Right kidney (tissue), 1 donor: Measurements from ENCODE around the gene PDE1C.

Experiments
- DNase-seq: peaks from one replicate; pipeline ENCODE4 v3.0.0-alpha.2; 2016

Gene PDE1C

DNA sequence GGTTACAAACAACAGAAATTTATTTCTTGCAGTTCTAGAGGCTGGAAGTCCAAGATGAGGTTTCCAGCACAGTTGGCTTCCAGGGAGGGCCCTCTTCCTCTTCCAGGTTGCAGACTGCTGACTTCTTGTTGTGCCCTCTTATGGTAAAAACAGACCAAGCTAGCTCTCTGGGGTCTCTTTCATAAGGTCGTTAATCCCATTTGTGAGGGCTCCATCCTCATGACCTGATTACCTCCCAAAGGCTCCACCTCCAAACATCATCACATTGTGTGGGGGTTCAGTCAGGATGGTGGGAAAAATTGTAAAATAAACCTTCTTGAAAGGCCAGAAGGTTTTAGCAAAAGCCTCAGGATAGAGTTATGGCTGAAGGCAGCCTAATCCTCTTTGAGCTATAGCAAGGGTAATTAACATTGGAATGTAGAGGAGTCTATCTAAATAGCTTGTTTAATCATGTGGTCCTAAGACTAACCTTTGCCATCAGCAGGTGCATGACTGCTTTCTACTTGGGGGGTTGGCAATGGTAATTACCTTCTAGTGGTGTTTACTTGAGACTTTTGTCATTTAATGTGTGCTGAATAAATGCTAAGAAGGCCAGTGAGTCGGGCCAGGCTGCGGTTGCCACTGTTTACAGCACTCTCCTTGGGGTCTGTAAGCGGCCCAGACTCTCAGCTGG, 302.4 kb downstream of the PDE1C start:
- DNase-seq, result no peak

- DNase-seq, result no peak
Observed at GRCh38 chr7:31764462-31764861, 305.7 kb downstream of the PDE1C start.

- DNase-seq, result no peak
Observed at GRCh38 chr7:31763548-31763947, 306.7 kb downstream of the PDE1C start.

DNA sequence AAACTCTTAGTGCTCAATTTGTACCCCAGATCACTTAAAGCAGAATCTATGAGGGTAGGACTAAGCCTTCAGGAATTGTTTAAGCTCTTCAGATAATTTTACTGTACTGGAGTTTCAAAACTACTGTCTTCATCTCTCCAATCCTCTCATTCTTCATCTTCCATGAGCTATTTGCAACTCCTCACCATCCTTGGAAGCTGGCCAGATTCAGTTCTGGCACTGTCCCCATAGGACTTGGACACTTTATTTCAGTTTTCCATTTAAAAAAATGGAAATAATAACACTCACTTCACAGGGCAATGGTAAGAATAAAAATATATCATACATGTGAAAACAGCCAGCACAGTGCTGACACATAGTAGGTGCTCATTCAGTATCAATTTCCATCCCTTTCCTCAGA, 308.6 kb downstream of the PDE1C start:
- DNase-seq, result no peak

DNA sequence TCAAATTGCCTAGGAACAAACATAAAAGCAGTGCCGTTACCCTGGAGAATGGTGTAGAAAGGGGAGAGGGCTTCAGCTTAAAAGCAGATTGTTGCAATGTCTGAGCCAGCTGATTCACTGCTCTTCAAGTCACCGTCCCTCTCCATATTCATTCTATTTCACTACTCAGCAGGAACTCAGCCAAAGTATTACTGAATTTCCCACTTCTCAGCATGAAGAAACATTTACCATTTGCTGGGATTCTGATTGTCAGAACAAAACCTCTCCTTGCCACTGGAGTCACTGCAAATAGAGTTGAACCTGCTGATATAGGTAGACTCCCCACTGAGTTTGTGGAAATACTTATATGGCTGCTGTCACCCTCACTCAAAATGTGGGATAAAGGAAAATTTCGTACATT, 311.5 kb downstream of the PDE1C start:
- no peak for DNase-seq

DNA sequence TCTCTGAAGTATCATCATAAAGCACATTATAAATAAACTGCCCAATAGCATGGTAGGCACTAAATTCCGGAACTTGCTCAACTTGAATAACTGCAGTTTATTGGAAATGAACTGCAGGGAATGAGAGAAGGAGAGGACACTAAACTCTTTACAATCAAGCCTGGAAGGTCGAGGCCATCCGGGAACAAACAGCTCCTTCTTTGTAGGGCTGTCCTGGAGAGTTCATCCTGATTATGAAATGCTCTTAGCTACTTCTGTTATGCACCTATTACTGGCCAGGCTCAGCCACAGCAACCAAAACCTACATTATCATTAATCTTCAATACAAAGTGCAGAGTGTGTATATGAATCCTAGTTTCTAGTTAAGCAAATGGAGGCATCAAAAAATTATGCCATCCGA, 318.5 kb downstream of the PDE1C start:
- DNase-seq, result no peak

GRCh38 chr7:31748084-31748483, 322.1 kb downstream of the PDE1C start:
- no peak for DNase-seq

DNA sequence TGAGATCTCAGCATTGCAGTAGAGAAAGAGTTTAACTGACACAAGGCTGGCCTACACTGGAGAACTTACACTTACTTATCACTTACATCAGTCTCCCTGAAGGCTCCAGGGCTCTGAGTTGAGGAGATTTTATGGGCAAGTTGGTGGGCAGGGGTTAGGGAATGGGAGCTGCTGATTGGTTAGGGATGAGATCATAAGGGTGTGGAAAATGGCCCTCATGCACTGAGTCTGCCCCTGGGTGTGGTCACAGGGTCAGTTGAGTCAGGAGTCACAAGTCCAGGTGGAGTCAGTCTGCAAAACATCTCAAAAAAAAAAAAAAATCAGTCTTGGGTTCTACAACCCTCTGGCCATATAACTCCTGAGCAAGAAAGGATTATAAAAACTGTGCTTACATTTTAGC, 322.7 kb downstream of the PDE1C start:
- no peak for DNase-seq

GRCh38 chr7:31744294-31744874, 325.8 kb downstream of the PDE1C start:
- peak; percentile 11 for DNase-seq

DNA sequence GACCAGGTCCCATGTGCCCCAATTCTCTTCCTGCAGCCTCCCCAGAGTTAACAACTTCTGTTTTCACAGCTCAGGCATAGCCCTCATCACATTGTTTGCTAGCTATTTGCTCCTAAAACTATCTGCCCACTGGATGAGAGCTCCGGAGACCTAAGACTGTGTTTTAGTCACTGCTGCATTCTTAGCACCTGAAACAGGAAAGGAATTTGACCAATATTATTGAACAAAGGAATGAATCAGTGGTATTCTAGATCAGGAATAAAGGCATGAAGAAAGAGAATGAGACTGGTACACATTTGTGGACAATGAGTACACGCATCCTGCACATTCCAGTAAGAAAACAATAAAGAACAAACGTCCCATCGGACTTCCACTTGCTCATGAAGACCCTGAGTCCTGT, 328.4 kb downstream of the PDE1C start:
- no peak for DNase-seq

DNA sequence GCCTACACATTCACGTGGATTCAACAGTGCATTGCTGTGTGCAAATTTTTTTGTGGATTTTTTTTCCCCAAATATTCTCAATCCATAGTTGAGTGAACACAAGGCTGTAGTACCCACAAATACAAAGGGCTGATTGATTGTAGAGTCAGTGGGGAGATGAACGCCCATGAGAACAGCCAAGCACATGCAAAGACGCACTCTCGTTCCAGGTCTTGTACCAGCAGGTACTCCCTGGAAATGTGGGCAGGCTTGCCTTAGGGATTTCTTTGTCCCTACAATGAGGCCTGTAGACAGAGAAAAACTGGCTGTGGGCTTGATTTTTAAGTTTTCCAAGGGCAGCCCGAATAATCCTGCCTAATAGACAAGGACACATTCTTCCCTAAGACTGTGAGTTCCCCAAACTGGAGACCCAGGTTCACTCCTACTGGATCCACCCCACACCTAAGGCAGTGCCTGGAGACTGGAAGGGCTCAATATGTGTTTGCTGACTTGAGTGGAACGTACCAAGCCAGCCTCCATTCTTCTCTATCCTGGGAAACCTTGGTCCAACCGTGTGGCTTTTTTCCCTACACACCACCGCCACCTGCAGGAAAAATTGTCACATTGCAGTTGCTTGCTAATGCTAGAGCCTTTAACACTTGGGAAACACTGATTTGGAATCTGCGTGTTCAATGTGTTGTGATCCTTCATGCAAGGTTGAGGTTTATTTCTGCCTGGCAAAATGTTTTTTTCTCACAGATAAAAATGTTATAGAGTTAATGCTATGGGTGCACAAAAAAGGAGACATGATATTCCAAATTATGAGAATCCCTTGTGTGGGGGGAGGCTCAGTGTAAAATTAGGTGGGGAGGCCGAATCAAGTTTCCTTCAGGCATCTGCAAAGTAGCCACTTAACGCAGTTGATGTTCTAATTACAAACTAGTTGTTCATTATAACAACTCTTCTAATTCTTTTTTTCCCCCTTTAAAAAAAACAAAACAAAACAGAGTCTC, 333.9 kb downstream of the PDE1C start:
- peak; percentile 25 for DNase-seq

DNA sequence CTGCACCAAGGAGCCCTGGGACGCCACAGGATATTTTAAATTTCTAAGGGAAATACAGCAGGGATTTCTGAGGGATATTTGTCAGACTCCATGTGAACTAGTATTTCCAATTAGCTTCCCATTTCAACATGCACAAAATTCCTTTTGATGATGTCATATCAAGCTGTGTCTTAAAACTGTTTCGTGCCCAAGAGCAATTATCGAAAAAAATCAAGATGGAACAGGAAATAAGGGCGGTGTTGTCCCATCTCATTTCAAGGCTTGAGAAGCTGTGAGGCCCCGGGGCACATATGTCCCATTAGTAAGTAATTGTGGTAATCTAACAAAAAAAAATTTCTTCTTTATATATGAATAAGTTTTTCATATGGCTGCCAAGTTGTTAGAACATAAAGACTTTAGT, 335.8 kb downstream of the PDE1C start:
- DNase-seq, result no peak

GRCh38 chr7:31729195-31729804, 340.9 kb downstream of the PDE1C start:
- DNase-seq, result no peak

GRCh38 chr7:31724696-31725095, 345.5 kb downstream of the PDE1C start:
- DNase-seq, result no peak

DNA sequence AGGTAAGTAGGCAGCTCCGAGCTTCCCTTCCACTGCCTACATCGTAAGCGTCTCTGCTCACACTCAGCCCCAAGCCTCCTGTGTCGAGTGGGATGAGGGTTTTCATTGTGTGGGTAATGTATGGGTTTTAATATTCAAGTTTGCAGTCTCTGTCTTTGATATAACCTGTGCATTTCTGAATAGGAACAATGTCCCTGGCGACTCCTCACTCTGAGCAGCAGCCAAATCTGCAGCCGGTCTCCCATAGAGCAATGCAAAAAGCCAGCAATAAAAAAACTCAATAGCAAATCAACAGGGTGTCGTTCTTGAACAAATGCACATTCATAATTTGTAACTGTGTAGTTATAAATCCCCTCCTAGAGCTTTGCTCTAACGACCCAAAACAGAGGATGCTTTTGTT, 349.8 kb downstream of the PDE1C start:
- DNase-seq, result no peak

- no peak for DNase-seq
Observed at GRCh38 chr7:31716355-31716754, 353.9 kb downstream of the PDE1C start.

DNA sequence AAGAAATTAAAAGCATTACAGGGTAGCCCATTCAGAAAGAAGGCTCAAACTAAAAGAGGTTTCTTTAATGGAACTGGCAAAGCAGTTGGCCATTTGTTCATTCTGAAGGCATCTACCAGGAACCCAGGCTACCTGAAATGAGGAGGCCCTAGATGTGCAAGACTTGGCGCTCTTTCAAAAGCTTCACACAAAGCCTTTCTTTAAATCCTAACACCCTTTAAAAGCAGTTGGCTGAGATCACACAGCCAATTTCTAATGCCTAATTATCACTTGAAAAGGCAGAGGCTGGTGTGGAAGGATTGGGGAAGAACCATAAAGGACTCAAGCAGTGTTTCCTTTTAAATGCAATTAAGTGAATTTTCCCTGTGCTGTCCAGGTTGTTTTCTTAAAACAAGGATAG, 360.0 kb downstream of the PDE1C start:
- no peak for DNase-seq

GRCh38 chr7:31707089-31707488, 363.1 kb downstream of the PDE1C start:
- no peak for DNase-seq

- no peak for DNase-seq
Observed at GRCh38 chr7:31705377-31705776, 364.8 kb downstream of the PDE1C start.

- DNase-seq, result no peak
Observed at GRCh38 chr7:31702354-31702753, 367.9 kb downstream of the PDE1C start.
